ENCODE measurements around the gene DNAAF8.
"Not testable (repeated sequence)": the region's sequence is repeated elsewhere in the genome, so short reads cannot be mapped to it uniquely, and the experiment has no call there.

Gene DNAAF8

GRCh38 chr16:4724661-4725270 is 9.6 kb upstream of the DNAAF8 start:
- DNase-seq (ENCODE audit: low read depth): no peak

DNA sequence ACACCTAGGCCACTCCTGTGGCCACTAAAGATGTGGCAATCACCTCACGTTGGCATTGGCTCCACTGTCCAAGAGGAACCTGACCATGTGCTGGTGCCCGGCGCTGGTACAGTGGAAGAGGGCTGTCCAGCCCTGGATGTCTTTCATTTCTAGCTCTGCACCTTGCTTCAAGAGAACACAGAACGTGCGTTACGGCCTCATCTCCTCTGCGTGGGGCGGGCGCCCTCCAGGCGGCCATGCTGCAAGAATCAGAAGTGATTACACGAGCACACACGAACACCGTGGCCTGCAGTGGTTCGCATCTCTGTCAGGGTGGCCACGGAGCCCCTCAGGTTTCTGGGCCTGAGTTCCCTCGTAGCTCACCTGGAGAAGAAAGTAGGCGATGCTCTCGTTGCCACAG is 7.7 kb upstream of the DNAAF8 start:
- DNase-seq (ENCODE audit: low read depth): no peak

GRCh38 chr16:4728676-4729075 is 5.7 kb upstream of the DNAAF8 start:
- DNase-seq (ENCODE audit: low read depth): no peak

DNA sequence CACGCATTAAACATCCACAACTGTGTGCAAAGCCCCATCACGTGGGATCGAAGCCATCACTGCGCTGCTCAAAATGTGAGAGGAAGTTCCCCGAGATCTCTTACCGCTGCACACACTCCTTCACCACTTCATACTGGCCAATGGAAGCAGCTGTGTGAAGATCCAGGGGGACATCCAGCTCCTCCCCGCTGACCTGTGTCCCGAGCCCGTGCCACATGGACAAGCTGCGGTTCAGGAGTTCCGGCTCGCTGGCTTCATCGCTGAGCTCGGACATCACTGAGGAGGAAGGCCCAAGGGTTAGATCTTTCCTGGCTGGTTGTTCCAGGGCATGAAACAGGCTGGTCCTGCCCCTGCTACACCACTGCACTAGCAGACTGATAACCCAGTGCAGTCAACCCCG is 4.5 kb upstream of the DNAAF8 start:
- no peak for DNase-seq (ENCODE audit: low read depth)

- no peak for DNase-seq (ENCODE audit: low read depth)
These were observed 1.1 kb upstream of the DNAAF8 start for GRCh38 chr16:4733211-4733742.

GRCh38 chr16:4733747-4734062 is 632 bp upstream of the DNAAF8 start:
- DNase-seq (ENCODE audit: low read depth): no peak

GRCh38 chr16:4734730-4735535 is 596 bp downstream of the DNAAF8 start:
- peak; percentile 9 for DNase-seq (ENCODE audit: low read depth)

- DNase-seq (ENCODE audit: low read depth): no peak
These were observed 2.2 kb downstream of the DNAAF8 start for GRCh38 chr16:4736546-4736945.

DNA sequence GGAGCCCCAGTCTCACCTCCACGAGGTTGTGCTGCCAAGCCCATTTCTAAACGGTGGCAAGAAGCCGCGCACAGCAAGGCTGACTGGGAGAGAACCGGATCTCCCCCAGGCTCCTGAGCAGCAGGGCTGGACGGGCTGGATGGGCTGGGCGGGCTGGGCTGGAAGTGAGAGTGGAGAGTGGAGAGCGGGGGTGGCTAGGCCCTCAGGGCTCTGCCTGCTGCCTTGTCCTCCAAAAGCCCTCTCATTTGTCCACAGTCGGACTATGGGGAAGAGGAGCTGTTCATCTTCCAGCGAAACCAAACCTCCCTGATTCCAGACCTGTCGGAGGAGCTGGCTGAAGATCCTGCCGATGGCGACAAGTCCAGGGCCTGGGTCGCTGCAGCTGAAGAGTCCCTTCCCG is 3.2 kb downstream of the DNAAF8 start:
- DNase-seq (ENCODE audit: low read depth): no peak

- DNase-seq (ENCODE audit: low read depth): not testable (repeated sequence)
These were observed 4.0 kb downstream of the DNAAF8 start for GRCh38 chr16:4738370-4738769.

DNA sequence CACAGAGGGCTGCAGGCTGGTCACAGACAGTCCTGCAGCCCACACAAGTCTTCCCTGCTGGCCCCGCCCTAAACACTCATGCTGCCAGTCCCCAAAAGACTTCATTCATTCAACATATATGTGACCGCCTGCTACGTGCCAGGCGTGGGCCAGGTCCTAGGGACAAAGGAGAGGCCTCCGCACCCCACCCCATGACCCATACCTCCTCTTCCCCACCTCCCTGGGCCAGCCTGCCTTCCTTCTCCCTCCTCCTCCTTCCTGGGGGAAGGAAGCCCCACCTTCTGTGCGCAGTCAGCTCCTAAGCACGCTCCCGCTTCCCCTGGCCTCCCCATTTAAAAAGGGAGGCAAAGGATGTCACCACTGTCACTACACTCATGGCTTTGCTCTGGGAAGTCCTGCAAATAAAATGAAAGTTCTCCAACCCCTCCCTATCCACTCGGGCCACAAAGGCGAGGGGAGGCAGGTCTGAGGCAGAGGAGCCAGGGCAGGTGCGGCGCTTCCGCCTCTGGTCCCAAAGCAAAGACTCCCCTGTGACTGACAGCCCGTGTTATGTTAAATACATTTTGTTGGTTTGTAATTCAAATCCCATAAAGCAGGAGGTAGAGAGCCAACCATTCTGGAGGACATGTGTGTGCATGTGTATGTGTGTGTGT is 9.0 kb downstream of the DNAAF8 start:
- no peak for DNase-seq (ENCODE audit: low read depth)

DNA sequence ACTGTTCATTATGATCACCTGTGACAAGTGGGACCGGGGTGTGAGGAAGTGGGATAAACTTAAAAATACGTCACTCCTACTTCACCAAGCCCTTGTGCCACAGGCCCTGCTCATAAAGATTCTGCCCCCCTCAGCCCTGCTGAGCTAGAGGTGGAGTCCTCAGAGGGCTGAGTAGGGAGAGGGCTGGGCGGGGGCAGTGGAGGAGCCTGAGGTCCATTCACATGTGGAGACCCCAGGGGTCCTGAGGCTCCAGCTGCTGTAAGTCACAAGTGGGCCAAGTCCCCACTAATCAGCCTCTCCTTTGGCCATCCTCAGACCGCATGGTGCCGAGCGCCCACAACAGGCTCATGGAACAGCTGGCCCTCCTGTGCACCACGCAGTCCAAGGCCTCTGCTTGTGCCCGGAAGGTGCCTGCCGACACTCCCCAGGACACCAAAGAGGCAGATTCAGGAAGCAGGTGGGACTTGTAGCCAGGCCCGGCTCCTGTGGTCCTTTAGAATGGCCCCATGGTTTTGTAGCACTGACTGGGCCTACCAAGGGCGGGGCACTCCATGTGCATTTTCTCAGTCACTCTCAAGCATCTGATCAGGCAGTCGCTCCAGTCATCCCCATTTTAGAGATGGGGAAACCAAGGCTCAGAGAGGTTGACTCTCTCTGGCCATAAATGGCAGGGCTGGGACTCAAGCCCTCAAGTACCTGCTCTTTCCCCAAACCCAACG is 10.4 kb downstream of the DNAAF8 start:
- no peak for DNase-seq (ENCODE audit: low read depth)

GRCh38 chr16:4745274-4745569 is 10.9 kb downstream of the DNAAF8 start:
- DNase-seq (ENCODE audit: low read depth): no peak

GRCh38 chr16:4746215-4746614 is 11.9 kb downstream of the DNAAF8 start:
- DNase-seq (ENCODE audit: low read depth): no peak

GRCh38 chr16:4746991-4747574 is 12.7 kb downstream of the DNAAF8 start:
- no peak for DNase-seq (ENCODE audit: low read depth)

DNA sequence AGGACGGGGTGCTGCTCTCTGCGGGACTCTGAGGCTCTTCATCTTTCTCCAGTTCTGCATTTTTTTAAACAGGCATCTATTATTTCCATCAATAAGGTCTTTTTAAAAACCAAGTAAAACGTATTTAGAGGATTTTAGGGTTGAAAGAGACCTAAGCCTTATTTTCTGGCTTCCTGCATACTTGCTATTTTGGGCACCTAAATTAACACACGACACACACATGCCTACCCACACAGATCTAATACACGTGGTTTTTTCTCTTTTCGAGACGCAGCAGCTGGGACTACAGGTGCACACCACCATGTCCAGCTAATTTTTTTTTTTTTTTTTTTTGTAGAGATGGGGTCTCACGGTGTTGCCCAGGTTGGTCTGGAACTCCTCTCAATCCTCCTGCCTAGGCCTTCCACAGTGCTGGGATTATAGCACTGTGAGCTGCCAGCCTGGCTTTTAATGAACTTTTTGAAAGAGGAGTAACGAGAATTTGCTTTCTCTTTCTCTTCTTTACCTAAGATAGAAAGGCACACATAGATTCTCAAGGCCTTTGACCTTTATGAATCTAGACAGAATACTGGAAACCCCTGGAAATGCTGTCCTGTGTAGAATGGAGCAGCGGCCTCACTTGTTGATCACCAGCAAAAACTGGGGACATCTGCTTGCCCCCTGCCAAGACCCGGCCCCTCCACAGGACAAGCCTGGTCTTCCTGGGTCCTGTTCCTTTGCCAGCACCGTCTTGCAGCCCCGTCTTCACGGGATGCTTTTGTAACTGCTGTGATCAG is 13.8 kb downstream of the DNAAF8 start:
- no peak for DNase-seq (ENCODE audit: low read depth)

DNA sequence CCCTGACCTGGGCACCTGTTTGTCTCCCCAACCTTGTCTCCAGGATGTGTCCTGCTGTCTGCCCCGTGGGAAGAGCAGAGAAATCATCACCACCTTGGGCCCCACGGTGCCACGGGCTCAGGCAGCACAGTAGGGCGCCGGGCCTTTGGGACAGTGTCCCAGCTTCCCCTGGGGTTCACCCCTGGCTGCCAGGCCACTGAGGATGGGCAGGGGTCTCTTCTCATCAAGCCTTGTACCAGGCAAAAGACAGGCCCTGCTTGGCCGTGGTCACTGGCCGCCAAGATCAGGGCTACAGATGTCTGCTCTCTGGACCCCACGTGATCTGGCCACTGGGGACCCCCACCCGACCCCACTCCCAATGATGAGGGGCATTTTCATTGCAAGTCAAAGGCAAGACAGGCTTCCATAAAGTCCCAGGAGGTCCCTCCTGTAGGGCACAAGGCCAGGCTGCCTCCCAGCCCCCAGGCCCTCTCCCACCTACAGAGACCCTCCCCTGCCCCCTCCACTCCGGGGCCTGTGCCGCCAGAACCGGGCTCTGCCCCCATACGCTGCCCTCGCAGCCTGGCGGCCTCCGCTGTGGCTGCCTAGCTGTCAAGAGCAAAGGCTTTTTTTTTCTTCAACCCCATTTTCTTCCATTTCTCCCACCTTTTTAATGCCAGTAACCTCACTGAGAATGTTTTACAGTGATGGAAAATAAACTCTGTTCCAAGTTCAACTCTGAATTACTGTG is 14.5 kb downstream of the DNAAF8 start:
- no peak for DNase-seq (ENCODE audit: low read depth)

DNA sequence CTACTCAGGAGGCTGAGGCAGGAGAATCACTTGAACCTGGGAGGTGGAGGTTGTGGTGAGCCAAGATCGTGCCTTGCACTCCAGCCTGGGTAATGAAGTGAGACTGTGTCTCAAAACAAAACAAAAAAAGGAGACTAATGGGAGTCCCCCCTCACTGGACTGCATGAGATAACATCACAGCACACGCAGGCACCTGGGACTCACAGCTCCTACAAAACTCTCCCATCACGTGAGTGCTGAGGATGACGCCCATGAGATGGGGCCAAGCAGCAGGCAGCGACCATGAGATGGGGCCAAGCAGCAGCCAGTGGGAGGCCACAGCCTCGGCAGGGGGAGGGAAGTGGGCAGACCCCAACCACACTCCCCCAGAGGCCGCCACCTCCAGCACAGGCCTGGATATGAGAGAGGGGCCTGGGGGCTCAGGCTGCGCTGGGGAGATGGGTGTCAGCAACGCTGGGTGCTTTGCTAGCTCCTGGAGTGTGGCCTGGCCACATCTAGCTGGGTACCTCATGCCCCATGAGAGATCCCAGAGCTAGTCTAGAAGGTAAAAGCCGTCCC is 15.4 kb downstream of the DNAAF8 start:
- DNase-seq (ENCODE audit: low read depth): no peak

- DNase-seq (ENCODE audit: low read depth): no peak
These were observed 16.6 kb downstream of the DNAAF8 start for GRCh38 chr16:4750896-4751295.

- no peak for DNase-seq (ENCODE audit: low read depth)
These were observed 18.2 kb downstream of the DNAAF8 start for GRCh38 chr16:4752351-4753100.
